SK-N-SH (cell line): ENCODE measurements around the gene SLC10A6.

Experiments
- CTCF ChIP-seq: fragments of 200-600 bp; sonication (generic); IDR thresholded peaks from 2 replicates; pipeline ENCODE4 v1.6.1; 2017; ENCODE audit warnings: antibody characterized with exemption, mild to moderate bottlenecking, moderate library complexity
- EZH2phosphoT487 ChIP-seq: fragments of 200-600 bp; sonication (generic); IDR thresholded peaks from 2 replicates; pipeline ENCODE4 v1.6.1; 2017; ENCODE audit warnings: low read depth, mixed run types, mild to moderate bottlenecking, antibody characterized with exemption, moderate library complexity, borderline replicate concordance
- YY1 ChIP-seq: IDR thresholded peaks from 2 replicates; pipeline ENCODE4 v1.4.0; 2012; ENCODE audit warnings: low read depth, mild to moderate bottlenecking

DNA sequence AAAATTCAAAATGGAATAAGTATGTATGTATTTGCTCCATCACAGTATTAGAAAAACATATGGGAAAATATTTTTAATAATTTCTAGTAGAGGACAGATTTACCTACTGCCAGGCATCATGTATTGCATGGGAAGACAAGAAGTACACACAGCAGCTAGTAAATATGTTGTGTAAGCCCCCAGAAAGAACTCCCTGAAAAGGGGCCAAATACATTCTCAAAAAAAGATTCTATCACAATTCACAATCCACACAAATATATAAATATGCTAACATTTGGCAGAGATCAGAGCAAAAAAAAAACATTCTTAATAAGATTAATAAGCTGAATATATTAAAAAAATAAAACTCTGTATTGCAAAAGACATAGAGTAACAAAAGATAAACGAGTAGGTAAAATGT lies 28.0 kb downstream of the SLC10A6 start:
- TF ChIP-seq CTCF (no peak), YY1 (no peak), EZH2phosphoT487 (no peak)
